GM19099 (cell line): ENCODE data around the gene SCN10A.

ENCODE experiments used
- POLR2A ChIP-seq: IDR thresholded peaks from 3 replicates; pipeline ENCODE4 v1.6.1; 2011; ENCODE audit warnings: low read depth; ENCODE audit not compliant: insufficient read length; ENCODE audit errors: extremely low read depth

SCN10A gene

DNA sequence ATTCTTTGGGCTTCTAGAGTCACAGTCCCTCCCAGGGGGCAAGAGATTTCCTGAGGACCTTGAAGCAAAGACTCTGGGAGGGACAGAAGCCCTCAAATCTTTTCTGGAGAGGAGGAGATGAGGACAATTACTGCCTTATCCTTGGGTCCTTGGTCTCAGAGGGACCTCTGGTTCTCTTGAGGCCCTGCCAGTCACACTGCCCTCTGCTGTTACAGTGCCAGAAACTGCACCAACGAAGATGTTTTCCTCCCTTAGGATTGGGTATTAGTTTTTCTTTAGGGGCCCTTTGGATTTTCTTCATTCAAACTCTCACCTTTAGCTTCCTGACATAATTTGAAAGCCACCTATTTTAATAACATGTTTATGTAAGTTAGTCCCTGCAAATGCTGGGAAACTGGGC, 108.3 kb downstream of the SCN10A start:
- TF ChIP-seq POLR2A = no peak

DNA sequence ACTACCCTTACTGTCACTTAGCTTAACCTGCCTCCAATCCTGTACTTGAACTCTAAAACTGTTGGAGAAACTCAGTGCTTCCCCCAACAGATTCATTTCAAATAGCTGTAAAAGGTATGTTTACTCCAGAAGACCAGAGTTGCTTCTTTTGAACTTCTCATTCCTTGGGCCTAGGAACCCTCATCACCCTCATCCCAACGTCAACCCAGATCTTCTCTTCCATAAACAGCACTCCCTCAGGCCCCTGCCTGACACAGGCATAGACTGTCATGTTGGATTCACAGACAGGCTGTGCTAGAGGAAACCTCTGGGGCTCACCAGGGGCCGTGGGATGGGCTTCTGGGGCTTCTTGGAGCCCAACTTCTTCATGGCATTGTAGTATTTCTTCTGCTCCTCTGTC, 109.1 kb downstream of the SCN10A start:
- TF ChIP-seq POLR2A = no peak

DNA sequence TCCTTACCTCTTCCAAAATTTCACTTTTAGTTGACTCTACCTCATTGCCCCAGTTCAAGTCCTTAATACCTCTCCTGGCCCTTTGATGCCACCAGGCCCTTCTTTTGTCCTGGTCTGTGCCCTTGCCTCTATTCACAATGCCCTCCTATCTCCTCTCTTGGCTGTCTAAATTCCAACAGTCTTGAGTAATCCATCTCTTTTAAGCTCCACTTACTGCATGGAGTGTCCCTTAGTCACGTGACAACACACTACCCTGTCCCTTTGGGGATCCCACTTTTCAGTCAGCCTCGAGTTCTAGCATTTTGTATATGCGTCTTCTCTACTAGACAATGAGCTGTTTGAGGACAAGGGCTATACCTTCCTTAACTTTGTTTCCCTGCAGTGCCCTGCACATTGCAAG, 113.8 kb downstream of the SCN10A start:
- TF ChIP-seq POLR2A = no peak

DNA sequence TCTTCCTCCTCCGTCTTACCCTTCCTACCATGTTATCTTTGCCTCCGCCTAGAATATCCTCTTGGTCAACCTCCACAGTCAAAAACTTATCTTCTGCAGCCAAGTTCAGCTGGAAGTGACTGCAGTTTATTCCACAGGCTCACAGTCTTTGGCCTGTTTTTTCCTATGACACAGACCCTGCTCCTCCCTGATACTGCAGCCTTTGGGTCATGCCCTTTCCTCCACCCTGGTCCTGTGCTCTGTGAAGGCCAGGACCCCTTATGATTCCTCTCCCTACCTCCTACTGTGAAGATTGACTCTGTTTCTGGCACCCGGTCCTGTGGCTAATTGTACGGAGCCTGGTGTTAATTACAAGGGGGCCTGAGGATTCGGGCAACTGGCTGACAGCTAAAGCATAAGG, 117.3 kb downstream of the SCN10A start:
- no peak for TF ChIP-seq POLR2A

DNA sequence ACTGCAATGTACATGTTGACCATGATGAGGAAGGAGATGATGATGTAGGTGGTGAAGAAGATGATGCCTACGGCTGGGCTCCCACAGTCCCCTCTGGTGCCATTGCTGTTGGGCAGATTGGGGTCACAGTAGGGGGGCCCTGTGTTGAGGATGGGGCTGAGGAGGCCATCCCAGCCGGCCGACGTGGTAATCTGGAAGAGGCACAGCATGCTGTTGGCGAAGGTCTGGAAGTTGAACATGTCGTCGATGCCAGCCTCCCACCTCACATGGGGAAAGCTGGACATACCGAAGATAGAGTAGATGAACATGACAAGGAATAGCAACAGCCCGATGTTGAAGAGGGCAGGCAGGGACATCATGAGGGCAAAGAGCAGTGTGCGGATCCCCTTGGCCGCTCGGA, 118.0 kb downstream of the SCN10A start:
- TF ChIP-seq POLR2A = no peak

DNA sequence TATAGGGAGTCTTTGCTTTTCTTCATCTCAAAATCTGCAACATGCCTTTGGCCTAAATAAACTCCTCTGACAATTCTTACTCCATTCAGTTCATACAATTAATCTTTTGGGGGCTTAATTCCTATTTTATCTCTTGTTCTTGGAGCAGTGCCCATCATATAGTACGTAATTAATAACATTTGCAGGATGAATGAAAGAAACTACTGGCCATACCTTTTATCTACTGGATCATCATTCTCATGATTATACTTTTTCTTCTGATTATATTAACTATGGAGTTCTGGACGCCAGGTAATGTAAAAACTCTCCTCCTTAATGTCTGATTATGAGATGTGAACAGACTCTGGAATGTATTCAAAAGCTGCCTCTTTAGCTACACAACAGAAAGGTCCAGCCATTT, 120.0 kb downstream of the SCN10A start:
- no peak for TF ChIP-seq POLR2A

DNA sequence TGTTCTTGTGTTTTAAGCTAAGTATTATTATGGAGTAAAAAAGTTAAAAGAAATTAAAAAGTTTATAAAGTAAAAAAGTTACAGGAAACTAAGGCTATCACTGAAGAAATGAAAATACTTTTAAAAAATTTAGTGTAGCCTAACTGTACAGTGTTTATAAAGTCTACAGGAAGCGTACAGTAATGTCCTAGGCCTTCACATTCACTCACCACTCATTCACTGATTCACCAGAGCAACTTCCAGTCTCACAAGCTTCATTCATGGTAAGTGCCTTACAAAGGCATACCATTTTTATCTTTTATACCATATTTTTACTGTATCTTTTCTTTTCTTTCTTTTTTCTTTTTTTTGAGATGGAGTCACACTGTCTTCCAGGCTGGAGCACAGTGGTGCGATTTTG, 125.8 kb downstream of the SCN10A start:
- TF ChIP-seq POLR2A = no peak

DNA sequence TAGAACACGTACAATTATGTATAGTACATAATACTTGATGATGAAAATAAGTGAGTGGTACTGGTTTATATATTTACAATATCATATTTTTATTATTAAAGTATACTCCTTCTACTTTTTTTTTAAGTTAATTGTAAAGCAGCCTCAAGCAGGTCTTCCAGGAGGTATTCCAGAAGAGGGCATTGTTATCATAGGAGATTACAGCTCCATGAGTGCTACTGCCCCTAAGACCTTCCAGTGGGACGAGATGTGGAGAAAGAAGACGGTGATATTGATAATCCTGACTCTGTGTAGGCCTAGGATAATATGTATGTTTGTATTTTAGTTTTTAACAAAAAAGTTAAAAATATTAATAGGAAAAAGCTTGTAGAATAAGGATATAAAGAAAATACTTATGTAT, 126.2 kb downstream of the SCN10A start:
- no peak for TF ChIP-seq POLR2A

DNA sequence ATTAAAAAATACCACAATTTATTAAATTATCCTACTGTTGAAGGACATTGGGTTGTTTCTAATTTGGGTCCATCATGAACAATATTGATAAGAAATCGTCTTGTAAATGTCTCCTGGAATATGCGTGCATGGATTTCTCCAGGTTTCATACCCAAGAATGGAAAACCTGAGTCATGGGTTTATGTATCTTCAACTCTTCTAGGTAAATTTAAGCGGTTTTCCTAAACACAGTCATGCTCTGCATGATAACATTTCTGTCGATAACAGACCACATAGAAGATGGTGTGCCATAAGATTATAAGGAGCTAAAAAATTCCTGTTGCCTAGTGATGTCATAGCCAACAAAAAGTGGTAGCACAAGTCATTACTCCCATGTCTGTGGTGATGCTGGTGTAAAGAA, 126.7 kb downstream of the SCN10A start:
- TF ChIP-seq POLR2A = no peak

DNA sequence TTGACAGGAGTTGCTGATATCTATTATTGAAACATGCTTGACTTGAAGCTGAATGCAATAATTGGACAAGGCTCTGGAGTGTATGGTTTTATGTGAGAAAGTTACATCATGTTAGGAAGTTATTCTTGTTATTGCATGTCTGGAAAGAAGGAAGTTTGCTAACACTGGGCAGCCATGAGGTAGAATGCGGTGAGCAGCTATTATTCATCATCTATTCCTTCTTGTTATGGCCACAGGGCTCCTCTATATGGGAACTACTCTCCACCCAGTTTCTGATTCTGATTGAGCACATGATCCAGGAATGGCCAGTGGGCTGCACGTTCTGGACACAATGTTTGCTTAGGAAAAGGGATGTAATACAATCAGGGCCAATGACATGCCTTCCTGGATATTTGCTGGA, 128.7 kb downstream of the SCN10A start:
- no peak for TF ChIP-seq POLR2A

DNA sequence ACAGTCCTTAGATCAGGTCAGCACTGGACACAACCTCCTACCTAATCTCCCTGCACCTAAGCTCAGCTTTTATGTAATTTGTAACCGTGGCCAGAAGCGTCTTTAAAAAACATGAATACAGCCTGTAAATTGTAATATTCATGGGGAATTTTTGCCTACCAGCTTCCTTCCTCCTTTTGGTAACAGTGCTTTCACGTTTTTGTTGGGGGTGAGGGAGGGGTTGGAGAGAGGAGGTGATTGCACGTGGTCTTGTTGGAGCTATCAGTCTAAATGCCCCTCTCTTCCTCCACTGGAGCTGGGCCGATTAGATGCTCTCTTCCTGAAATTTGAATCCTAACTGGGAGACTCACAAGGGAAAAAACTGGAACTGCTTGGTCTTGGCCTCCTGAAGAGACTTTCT, 131.5 kb downstream of the SCN10A start:
- no peak for TF ChIP-seq POLR2A

DNA sequence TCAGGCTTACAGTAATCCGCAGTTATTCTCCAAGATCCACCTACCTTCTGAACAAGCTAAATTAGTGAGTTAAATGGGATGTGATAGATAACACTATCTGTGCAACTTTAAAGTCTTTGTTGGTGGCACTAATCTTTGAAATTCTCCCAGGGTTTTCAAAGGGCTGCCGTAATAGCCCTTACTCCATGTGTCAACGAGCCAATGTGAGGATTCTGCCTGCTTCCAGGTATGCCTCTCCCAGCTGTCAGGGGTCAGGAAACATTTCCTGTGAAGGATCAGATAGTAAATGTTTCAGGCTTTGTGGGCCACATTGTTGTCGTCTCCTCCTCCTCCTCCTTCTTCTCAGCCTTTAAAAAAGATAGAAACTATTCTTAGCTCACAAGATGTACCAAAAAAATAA, 146.3 kb downstream of the SCN10A start:
- TF ChIP-seq POLR2A = no peak

DNA sequence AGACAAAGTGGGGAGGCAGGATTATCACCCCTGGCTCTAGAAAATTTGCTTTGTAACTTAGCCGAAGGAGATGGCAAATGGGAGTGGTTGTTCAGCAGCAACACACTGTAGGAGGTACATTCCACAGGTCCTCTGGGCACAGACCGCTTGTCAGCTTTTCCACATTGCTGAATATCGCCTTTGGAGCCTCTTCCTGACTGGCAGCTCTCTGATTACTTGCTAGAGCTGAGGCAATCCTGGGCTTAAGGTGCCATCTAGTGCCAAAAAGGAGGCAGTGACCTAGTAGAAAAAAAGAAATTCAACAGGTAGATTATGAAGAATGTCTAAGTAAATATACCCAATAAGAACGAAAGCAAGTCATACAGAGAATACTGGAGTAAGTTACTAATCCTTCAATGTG, 153.5 kb downstream of the SCN10A start:
- no peak for TF ChIP-seq POLR2A

DNA sequence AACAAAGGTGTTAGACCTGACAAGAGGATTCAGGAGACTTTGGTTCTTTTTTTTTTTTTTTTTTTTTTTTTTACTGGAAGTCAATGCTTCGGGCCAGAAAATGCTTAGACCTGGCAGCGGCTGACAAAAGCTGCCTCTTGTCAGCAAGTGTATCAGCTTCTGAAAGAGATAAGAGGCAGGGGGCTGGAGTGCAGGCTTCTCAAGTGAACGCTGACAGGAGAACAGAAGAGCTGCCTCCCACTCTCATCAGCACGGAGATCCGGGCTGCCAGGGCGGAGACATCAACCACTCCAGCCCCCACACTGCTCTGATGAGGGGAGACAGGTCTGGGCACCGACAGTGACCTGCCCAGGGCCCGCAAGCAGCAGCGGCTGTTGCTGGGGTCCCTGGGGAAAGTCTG, 157.2 kb downstream of the SCN10A start:
- no peak for TF ChIP-seq POLR2A

DNA sequence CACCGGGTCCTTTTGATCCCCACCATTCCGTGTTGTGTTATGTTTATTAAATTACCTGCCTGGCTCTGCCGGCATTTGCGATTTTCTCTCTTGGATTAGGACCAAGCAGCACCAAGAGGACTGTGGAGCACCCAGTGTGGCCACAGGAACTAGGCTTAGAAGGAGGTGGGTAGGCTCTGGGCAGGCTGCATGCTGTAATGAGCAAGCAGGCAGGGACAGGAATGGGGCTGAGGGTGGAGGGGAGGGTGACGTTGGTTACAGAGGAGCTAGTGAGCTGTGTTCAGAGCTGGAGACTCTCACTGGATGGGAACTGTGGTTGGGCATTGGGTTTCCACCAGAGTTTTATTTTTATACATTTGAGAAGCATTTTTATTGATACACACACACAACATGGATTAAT, 158.6 kb downstream of the SCN10A start:
- no peak for TF ChIP-seq POLR2A

DNA sequence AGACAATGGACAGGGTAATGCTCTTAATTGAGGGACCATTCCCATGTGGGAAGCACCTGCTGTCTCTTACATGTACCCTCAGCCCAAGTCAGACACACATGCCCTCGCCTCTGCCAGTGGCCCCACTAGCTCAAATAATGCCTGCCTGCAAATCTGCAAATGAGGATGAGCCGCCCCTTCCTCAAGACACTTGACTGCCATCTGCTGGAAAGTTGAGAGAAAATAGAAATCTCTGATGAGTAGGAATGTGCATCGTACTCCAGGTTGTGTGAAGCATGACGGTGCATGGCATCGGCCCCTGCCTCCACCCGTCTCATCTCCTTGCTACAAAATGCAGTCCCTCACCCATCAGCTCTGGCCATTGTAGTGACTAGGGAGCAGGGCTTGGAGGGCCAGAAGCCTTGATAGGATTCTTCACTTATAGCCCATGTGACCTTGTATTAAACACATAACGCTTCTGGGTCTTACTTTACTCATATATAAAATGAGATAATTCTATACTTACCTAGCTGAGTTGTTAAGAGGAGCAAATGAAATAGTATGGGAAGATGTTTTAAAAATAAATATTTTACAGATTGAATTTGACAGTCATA, 160.2 kb downstream of the SCN10A start:
- TF ChIP-seq POLR2A = no peak
